H1 (cell line): ENCODE data around the gene NKAIN4. TPM values are rescaled to one million over a fixed set of nuclear protein-coding genes. Genes with fewer than 3 reads are reported as not detected.

ENCODE experiments used
- CBX8 ChIP-seq: fragments of 300-800, 300-1000 bp; sonication (generic); IDR thresholded peaks from 2 replicates; pipeline ENCODE4 v1.7.1; 2016; ENCODE audit warnings: low read depth, low read length, borderline replicate concordance
- CHD7 ChIP-seq: fragments of 300-600 bp; sonication (generic); IDR thresholded peaks from 2 replicates; pipeline ENCODE4 v1.7.1; 2012; ENCODE audit warnings: low read length, moderate library complexity, mild to moderate bottlenecking, inconsistent platforms; ENCODE audit not compliant: insufficient replicate concordance
- CTCF ChIP-seq, 3 experiments: IDR thresholded peaks; 1 replicate in 2 of 3; 2 replicates in 1 of 3; pipeline versions ENCODE4 v1.5.1 to v1.6.1; 2011; ENCODE audit warnings: low read length in 3 of 3, mild to moderate bottlenecking in 3 of 3, inconsistent platforms in 2 of 3, low read depth in 1 of 3, moderate library complexity in 1 of 3; ENCODE audit not compliant: insufficient read depth in 1 of 3; ENCODE audit errors: control extremely low read depth in 1 of 3
- EZH2 ChIP-seq: fragments of 200-600 bp; sonication (generic); IDR thresholded peaks from 2 replicates; pipeline ENCODE4 v1.7.1; 2012; ENCODE audit warnings: low read depth, mild to moderate bottlenecking, moderate library complexity, low read length, inconsistent platforms; ENCODE audit not compliant: severe bottlenecking
- KDM4A ChIP-seq: IDR thresholded peaks from one replicate; pipeline ENCODE4 v1.7.1; 2012; ENCODE audit warnings: low read depth, mild to moderate bottlenecking, moderate library complexity, low read length, inconsistent platforms; ENCODE audit not compliant: severe bottlenecking
- RNF2 ChIP-seq: fragments of 200-900, 300-1000 bp; sonication (generic); IDR thresholded peaks from 2 replicates; pipeline ENCODE4 v1.7.1; 2016; ENCODE audit warnings: borderline replicate concordance, low read depth, mild to moderate bottlenecking, antibody characterized with exemption, low read length; ENCODE audit not compliant: poor library complexity, severe bottlenecking; ENCODE audit errors: missing control alignments
- SUZ12 ChIP-seq: fragments of 200-600 bp; sonication (generic); IDR thresholded peaks from 2 replicates; pipeline ENCODE4 v1.6.1; 2012; ENCODE audit warnings: mild to moderate bottlenecking, inconsistent platforms, low read length, moderate library complexity, mixed read lengths
- polyA plus RNA-seq, 7 experiments: library from polyadenylated mRNA; depleted of rRNA in 3 of 7; stranded (reverse) in 5 of 7; unstranded in 2 of 7; fragments of >200 nt in 5 of 7; fragments of 200-250 nt in 2 of 7; gene quantifications; 1 replicate in 5 of 7; 2 replicates in 1 of 7; 4 replicates in 1 of 7; pipeline versions ENCODE4 v1.2.1 to v1.2.3, GENCODE V29; 2011 to 2013; ENCODE audit warnings: missing spikeins in 2 of 7, mixed read lengths in 2 of 7
- total RNA-seq: library from RNA; stranded (reverse); fragmentation: NEBNext Ultra II Directional; extraction: Animal tissue kit (Norgen Biotek cat#: 25700); gene quantifications from 2 replicates; pipeline ENCODE4 v1.2.1, GENCODE V29; 2021
- TF ChIP-seq, protein P1 (sequence below): IDR thresholded peaks from 2 replicates; pipeline ENCODE4 v1.6.1; 2012; ENCODE audit warnings: inconsistent platforms

The NKAIN4 gene
- total and polyA plus RNA-seq, 2 of the 8 experiments (the other 6 are each of a cell fraction or from before 2014, with no cell fraction given) = 6.9 to 17.0 TPM

DNA sequence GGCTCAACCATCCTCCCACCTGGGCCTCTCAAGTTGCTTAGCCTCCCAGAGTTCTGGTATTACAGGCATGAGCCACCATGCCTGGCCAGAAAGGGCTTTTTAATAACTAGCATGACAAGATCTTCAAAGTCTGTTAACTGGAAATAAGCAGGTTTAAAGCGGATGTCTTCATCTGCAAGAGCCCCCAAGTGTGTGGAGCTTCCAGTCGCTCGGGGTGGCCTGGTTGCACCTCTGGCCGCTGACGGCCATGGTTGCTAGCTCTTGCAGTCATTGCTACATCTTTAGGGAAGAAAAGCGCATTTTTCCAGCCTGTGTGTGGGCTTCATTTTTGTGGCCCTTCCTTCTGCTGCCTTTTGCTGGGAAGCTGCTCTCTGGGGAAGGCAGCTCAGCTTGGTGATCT is 26.1 kb upstream of the NKAIN4 start (continued):
- no peak for TF ChIP-seq CHD7
- TF ChIP-seq, protein P1, sequence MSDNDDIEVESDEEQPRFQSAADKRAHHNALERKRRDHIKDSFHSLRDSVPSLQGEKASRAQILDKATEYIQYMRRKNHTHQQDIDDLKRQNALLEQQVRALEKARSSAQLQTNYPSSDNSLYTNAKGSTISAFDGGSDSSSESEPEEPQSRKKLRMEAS = no peak
- TF ChIP-seq KDM4A = no peak
- TF ChIP-seq SUZ12 = no peak
- TF ChIP-seq CBX8 = no peak
- no peak for TF ChIP-seq RNF2
- no peak for TF ChIP-seq CTCF (IDR thresholded peaks at IDR 0.05; ENCODE audit: control extremely low read depth in 1 of 3, insufficient read depth in 1 of 3, low read depth in 1 of 3, low read length in 3 of 3)
- no peak for TF ChIP-seq EZH2
